Kidney epithelial cell (primary cell): ENCODE data around the gene CCDC7. TPM values are rescaled to one million over a fixed set of nuclear protein-coding genes. Genes with fewer than 3 reads are reported as not detected.
"Not testable (repeated sequence)": the region's sequence is repeated elsewhere in the genome, so short reads cannot be mapped to it uniquely, and the experiment has no call there.

Experiments
- DNase-seq: peaks from one replicate; pipeline ENCODE4 v3.0.0-alpha.2; 2010; ENCODE audit warnings: low read depth
- H3K27me3 ChIP-seq: 2 replicates; pipeline ENCODE4 v1.6.0; 2011; ENCODE audit warnings: low read length; ENCODE audit not compliant: control insufficient read depth, insufficient read depth
- H3K36me3 ChIP-seq: 2 replicates; pipeline ENCODE4 v1.5.1; 2011; ENCODE audit warnings: low read length; ENCODE audit not compliant: control insufficient read depth, insufficient read depth
- H3K4me3 ChIP-seq: 2 replicates; pipeline ENCODE4 v1.5.1; 2011; ENCODE audit warnings: low read depth, mild to moderate bottlenecking, control low read depth, low read length
- CTCF ChIP-seq: IDR thresholded peaks from 2 replicates; pipeline ENCODE4 v1.5.1; 2011; ENCODE audit warnings: mild to moderate bottlenecking, moderate library complexity, low read length, control low read depth, inconsistent platforms; ENCODE audit not compliant: insufficient read depth, poor library complexity, severe bottlenecking
- total RNA-seq: library from RNA; depleted of rRNA; stranded (reverse); fragments of >200 nt; gene quantifications from 2 replicates; pipeline ENCODE4 v1.2.3, GENCODE V29; 2015

Gene CCDC7
- total RNA-seq, 1 donor from 2014 or later = 2.7 TPM

GRCh38 chr10:32795598-32796183 lies 349.8 kb downstream of the CCDC7 start:
- TF ChIP-seq CTCF = peak; percentile 64
- H3K36me3 ChIP-seq = no peaks in the 10 kb centered on the region
- H3K27me3 ChIP-seq = no peaks in the 10 kb centered on the region
- DNase-seq = no peak
- H3K4me3 ChIP-seq = no peak overlapping the region

GRCh38 chr10:32797393-32797792 lies 351.5 kb downstream of the CCDC7 start:
- H3K27me3 ChIP-seq, DNase-seq, H3K4me3 ChIP-seq, H3K36me3 ChIP-seq: not testable (repeated sequence)

GRCh38 chr10:32846974-32847373 lies 401.0 kb downstream of the CCDC7 start:
- H3K4me3 ChIP-seq = no peak overlapping the region
- H3K36me3 ChIP-seq = no peaks in the 10 kb centered on the region
- no peaks in the 10 kb centered on the region for H3K27me3 ChIP-seq
- no peak for TF ChIP-seq CTCF
- no peak for DNase-seq

GRCh38 chr10:32851301-32851700 lies 405.4 kb downstream of the CCDC7 start:
- DNase-seq = no peak
- H3K4me3 ChIP-seq = no peak overlapping the region
- no peaks in the 10 kb centered on the region for H3K36me3 ChIP-seq
- H3K27me3 ChIP-seq = no peaks in the 10 kb centered on the region
- no peak for TF ChIP-seq CTCF

- no peak for TF ChIP-seq CTCF
- H3K36me3 ChIP-seq = no peaks in the 10 kb centered on the region
- H3K27me3 ChIP-seq = no peaks in the 10 kb centered on the region
- no peak for DNase-seq
- no peak overlapping the region for H3K4me3 ChIP-seq
These were observed 408.5 kb downstream of the CCDC7 start for GRCh38 chr10:32854435-32854834.

GRCh38 chr10:32865170-32865569 lies 419.2 kb downstream of the CCDC7 start:
- Histone ChIP-seq H3K36me3 (no peaks in the 10 kb centered on the region), H3K27me3 (no peaks in the 10 kb centered on the region), H3K4me3 (no peak overlapping the region)
- no peak for DNase-seq
- no peak for TF ChIP-seq CTCF
